HCT116 (cell line): Measurements from ENCODE around the gene CYB5A. TPM values are rescaled to one million over a fixed set of nuclear protein-coding genes. Genes with fewer than 3 reads are reported as not detected.

Source experiments
- ATAC-seq: fragments of 200-7000 bp; cut with Tn5 transposase; 2 replicates; pipeline ENCODE4 v1.9.1; 2020; ENCODE audit warnings: mild to moderate bottlenecking, moderate library complexity
- BruUV-seq: library from RNA; stranded (reverse); fragments of 400-500 nt; replicated peaks from 2 replicates; lab custom pipeline; 2021; lab: Mats Ljungman, UMichigan
- CTCF ChIA-PET: fragments of 300-600 bp; sonication (Branson Sonifier 250); formaldehyde crosslinking; loops from one replicate; lab custom pipeline; 2021; ENCODE audit warnings: antibody characterized with exemption; lab: Charles Lee
- POLR2A ChIA-PET: fragments of 300-600, 350-600 bp; sonication (Branson Sonifier 250); formaldehyde crosslinking; loops from one replicate; lab custom pipeline; 2021; ENCODE audit warnings: antibody characterized with exemption; lab: Charles Lee
- RAD21 ChIA-PET, 2 experiments: fragments of 300-600 bp; sonication (Branson Sonifier 250); formaldehyde crosslinking; loops; one replicate each; lab custom pipeline; 2023; ENCODE audit warnings: low total read pairs in 2 of 2; ENCODE audit not compliant: uncharacterized antibody in 2 of 2, unreplicated experiment in 2 of 2, low non-redundant PET in 1 of 2; lab: Charles Lee
- DNase-seq: peaks from one replicate; pipeline ENCODE4 v3.0.0-alpha.2; 2010; ENCODE audit warnings: low read depth, low spot score
- H2AFZ ChIP-seq: fragments of 200-600 bp; shearing (Covaris generic), sonication (generic); 2 replicates; pipeline ENCODE4 v1.6.1; 2017; ENCODE audit warnings: low read depth, mixed run types, mixed read lengths, antibody characterized with exemption, low read length; ENCODE audit not compliant: poor library complexity, severe bottlenecking
- H3K27ac ChIP-seq: 2 replicates; pipeline ENCODE4 v1.5.1; 2012; ENCODE audit warnings: low read depth, low read length
- H3K27me3 ChIP-seq: fragments of 200-600 bp; sonication (generic); 2 replicates; pipeline ENCODE4 v1.6.1; 2016; ENCODE audit warnings: mixed run types, low read length, mixed read lengths; ENCODE audit not compliant: insufficient read depth
- H3K36me3 ChIP-seq, 2 experiments: fragments of 200-500 bp in 1 of 2; fragments of 200-600 bp in 1 of 2; sonication (Bioruptor generic) in 1 of 2; sonication (generic) in 1 of 2; 2 replicates each; pipeline versions ENCODE4 v1.5.1 to v1.6.1; 2014 to 2016; ENCODE audit warnings: low read length in 2 of 2, inconsistent platforms in 1 of 2, mixed read lengths in 1 of 2, mixed run types in 1 of 2; ENCODE audit not compliant: insufficient read depth in 2 of 2, control insufficient read depth in 1 of 2
- H3K4me1 ChIP-seq, 2 experiments: fragments of 200-600 bp in 1 of 2; sonication (generic) in 1 of 2; 2 replicates each; pipeline versions ENCODE4 v1.5.1 to v1.6.1; 2012 to 2017; ENCODE audit warnings: low read length in 2 of 2, inconsistent platforms in 1 of 2, mild to moderate bottlenecking in 1 of 2, mixed read lengths in 1 of 2, mixed run types in 1 of 2, moderate library complexity in 1 of 2; ENCODE audit not compliant: insufficient read depth in 2 of 2, control insufficient read depth in 1 of 2
- H3K4me2 ChIP-seq: fragments of 200-600 bp; sonication (generic); 2 replicates; pipeline ENCODE4 v1.6.1; 2017; ENCODE audit warnings: mixed run types, low read length, mixed read lengths
- H3K4me3 ChIP-seq, 2 experiments: fragments of 200-600 bp in 1 of 2; sonication (generic) in 1 of 2; replicated peaks in 1 of 2; 2 replicates each; pipeline ENCODE4 v1.5.1; 2011 to 2016; ENCODE audit warnings: low read length in 2 of 2, control low read depth in 1 of 2, low read depth in 1 of 2, mild to moderate bottlenecking in 1 of 2, mixed read lengths in 1 of 2, mixed run types in 1 of 2
- H3K79me2 ChIP-seq: fragments of 200-600 bp; sonication (generic); 2 replicates; pipeline ENCODE4 v1.6.1; 2017; ENCODE audit warnings: mild to moderate bottlenecking, mixed run types, low read length, moderate library complexity, mixed read lengths; ENCODE audit not compliant: insufficient read depth
- H3K9ac ChIP-seq: fragments of 200-600 bp; sonication (generic); 2 replicates; pipeline ENCODE4 v1.6.1; 2016; ENCODE audit warnings: low read length, mixed read lengths
- H3K9me2 ChIP-seq: fragments of 200-600 bp; sonication (generic), shearing (Covaris generic); 2 replicates; pipeline ENCODE4 v1.6.1; 2017; ENCODE audit warnings: mixed run types, mild to moderate bottlenecking, moderate library complexity; ENCODE audit not compliant: insufficient read depth
- H3K9me3 ChIP-seq, 2 experiments: fragments of 200-500 bp in 1 of 2; fragments of 200-600 bp in 1 of 2; sonication (Bioruptor generic) in 1 of 2; sonication (generic) in 1 of 2; 2 replicates each; pipeline ENCODE4 v1.6.1; 2014 to 2017; ENCODE audit warnings: low read length in 2 of 2, mixed read lengths in 2 of 2, inconsistent platforms in 1 of 2, low read depth in 1 of 2, mild to moderate bottlenecking in 1 of 2, mixed run types in 1 of 2, moderate library complexity in 1 of 2; ENCODE audit not compliant: control insufficient read depth in 1 of 2, insufficient read depth in 1 of 2
- H4K20me1 ChIP-seq: fragments of 200-600 bp; sonication (generic), shearing (Covaris generic); 2 replicates; pipeline ENCODE4 v1.6.1; 2017; ENCODE audit warnings: mixed run types, mild to moderate bottlenecking, moderate library complexity; ENCODE audit not compliant: insufficient read depth
- CBX3 ChIP-seq: IDR thresholded peaks from 2 replicates; pipeline ENCODE4 v1.6.1; 2012; ENCODE audit warnings: low read depth
- CEBPB ChIP-seq: IDR thresholded peaks from 2 replicates; pipeline ENCODE4 v1.6.1; 2012; ENCODE audit warnings: low read depth
- CTCF ChIP-seq, 3 experiments: fragments of 200-600 bp in 1 of 3; sonication (generic) in 1 of 3; IDR thresholded peaks in 2 of 3; conservative IDR thresholded peaks in 1 of 3; 2 replicates each; pipeline ENCODE4 v1.5.1; 2012 to 2017; ENCODE audit warnings: low read depth in 2 of 3, low read length in 2 of 3, antibody characterized with exemption in 1 of 3, borderline replicate concordance in 1 of 3, control low read depth in 1 of 3, mild to moderate bottlenecking in 1 of 3, mixed read lengths in 1 of 3, mixed run types in 1 of 3, moderate library complexity in 1 of 3; ENCODE audit not compliant: insufficient read depth in 1 of 3
- EGR1 ChIP-seq: IDR thresholded peaks from 2 replicates; pipeline ENCODE4 v1.6.1; 2012; ENCODE audit warnings: low read depth
- EZH2 ChIP-seq: fragments of 200-600 bp; sonication (generic); IDR thresholded peaks from 2 replicates; pipeline ENCODE4 v1.6.1; 2017; ENCODE audit warnings: antibody characterized with exemption, mixed run types
- EZH2phosphoT487 ChIP-seq: fragments of 200-600 bp; IDR thresholded peaks from 2 replicates; pipeline ENCODE4 v1.6.1; 2018; ENCODE audit warnings: antibody characterized with exemption, borderline replicate concordance
- JUND ChIP-seq: IDR thresholded peaks from 2 replicates; pipeline ENCODE4 v1.6.1; 2012
- RAD21 ChIP-seq: IDR thresholded peaks from 2 replicates; pipeline ENCODE4 v1.6.1; 2012; ENCODE audit warnings: low read depth, mild to moderate bottlenecking
- SP1 ChIP-seq: IDR thresholded peaks from 2 replicates; pipeline ENCODE4 v1.6.1; 2012; ENCODE audit warnings: low read depth
- TCF7L2 ChIP-seq: IDR thresholded peaks from 2 replicates; pipeline ENCODE4 v1.7.0; 2011; ENCODE audit warnings: borderline replicate concordance, inconsistent platforms; ENCODE audit not compliant: insufficient read depth, insufficient read length; ENCODE audit errors: extremely low read depth
- YY1 ChIP-seq: IDR thresholded peaks from 2 replicates; pipeline ENCODE4 v1.6.1; 2011; ENCODE audit warnings: low read length, low read depth, moderate library complexity, mild to moderate bottlenecking; ENCODE audit not compliant: insufficient replicate concordance; ENCODE audit errors: extremely low read depth
- ZFX ChIP-seq: fragments of 450-650 bp; IDR thresholded peaks from 2 replicates; pipeline ENCODE4 v1.6.1; 2017
- intact Hi-C: fragments of 100-400 bp; cut with micrococcal nuclease; formaldehyde crosslinking; loops from 2 replicates; pipeline ENCODE4 v1.10.0; 2022
- total RNA-seq: library from RNA; stranded (reverse); gene quantifications from one replicate; pipeline ENCODE4 v1.2.1, GENCODE V29; 2021; ENCODE audit not compliant: unreplicated experiment
- TF ChIP-seq, protein P1 (sequence below): IDR thresholded peaks from 2 replicates; pipeline ENCODE4 v1.6.1; 2011; ENCODE audit warnings: mild to moderate bottlenecking, low read length, moderate library complexity; ENCODE audit not compliant: insufficient replicate concordance; ENCODE audit errors: extremely low read depth
- TF ChIP-seq, protein P2 (sequence below): IDR thresholded peaks from 2 replicates; pipeline ENCODE4 v1.6.1; 2012; ENCODE audit warnings: low read depth

CYB5A gene
- total RNA-seq, 1 experiment from 2014 or later: 37.7 TPM

DNA sequence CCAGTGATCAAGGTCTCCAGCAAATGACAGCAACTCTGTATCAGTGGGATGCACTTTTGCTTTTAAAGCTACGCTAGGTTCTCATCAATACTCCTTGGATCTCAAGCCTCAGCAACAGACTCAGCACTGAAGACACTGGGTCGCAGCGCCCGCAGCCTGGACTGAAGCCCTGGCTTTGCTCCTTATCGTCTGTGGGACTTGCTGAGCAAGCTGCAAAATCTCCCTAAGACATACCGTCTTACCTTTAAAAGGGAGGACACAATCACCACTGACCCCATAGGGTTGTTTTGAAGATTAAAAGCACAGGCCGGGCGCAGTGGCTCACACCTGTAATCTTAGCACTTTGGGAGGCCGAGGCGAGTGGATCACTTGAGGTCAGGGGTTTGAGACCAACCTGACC lies 8.1 kb downstream of the CYB5A start:
- no TSS peak for BruUV-seq
- TF ChIP-seq, protein P1, sequence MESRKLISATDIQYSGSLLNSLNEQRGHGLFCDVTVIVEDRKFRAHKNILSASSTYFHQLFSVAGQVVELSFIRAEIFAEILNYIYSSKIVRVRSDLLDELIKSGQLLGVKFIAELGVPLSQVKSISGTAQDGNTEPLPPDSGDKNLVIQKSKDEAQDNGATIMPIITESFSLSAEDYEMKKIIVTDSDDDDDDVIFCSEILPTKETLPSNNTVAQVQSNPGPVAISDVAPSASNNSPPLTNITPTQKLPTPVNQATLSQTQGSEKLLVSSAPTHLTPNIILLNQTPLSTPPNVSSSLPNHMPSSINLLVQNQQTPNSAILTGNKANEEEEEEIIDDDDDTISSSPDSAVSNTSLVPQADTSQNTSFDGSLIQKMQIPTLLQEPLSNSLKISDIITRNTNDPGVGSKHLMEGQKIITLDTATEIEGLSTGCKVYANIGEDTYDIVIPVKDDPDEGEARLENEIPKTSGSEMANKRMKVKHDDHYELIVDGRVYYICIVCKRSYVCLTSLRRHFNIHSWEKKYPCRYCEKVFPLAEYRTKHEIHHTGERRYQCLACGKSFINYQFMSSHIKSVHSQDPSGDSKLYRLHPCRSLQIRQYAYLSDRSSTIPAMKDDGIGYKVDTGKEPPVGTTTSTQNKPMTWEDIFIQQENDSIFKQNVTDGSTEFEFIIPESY: no peak
- TF ChIP-seq CEBPB (no peak), CBX3 (no peak), YY1 (no peak), EGR1 (no peak), RAD21 (no peak), EZH2 (no peak), TCF7L2 (no peak), CTCF (IDR thresholded peaks at IDR 0.05 in 2 of 3, conservative IDR thresholded peaks at IDR 0.05 in 1 of 3; ENCODE audit: borderline replicate concordance in 1 of 3, insufficient read depth in 1 of 3, low read depth in 2 of 3, low read length in 2 of 3) (no peak), ZFX (no peak), JUND (no peak), SP1 (no peak), EZH2phosphoT487 (no peak)
- TF ChIP-seq, protein P2, sequence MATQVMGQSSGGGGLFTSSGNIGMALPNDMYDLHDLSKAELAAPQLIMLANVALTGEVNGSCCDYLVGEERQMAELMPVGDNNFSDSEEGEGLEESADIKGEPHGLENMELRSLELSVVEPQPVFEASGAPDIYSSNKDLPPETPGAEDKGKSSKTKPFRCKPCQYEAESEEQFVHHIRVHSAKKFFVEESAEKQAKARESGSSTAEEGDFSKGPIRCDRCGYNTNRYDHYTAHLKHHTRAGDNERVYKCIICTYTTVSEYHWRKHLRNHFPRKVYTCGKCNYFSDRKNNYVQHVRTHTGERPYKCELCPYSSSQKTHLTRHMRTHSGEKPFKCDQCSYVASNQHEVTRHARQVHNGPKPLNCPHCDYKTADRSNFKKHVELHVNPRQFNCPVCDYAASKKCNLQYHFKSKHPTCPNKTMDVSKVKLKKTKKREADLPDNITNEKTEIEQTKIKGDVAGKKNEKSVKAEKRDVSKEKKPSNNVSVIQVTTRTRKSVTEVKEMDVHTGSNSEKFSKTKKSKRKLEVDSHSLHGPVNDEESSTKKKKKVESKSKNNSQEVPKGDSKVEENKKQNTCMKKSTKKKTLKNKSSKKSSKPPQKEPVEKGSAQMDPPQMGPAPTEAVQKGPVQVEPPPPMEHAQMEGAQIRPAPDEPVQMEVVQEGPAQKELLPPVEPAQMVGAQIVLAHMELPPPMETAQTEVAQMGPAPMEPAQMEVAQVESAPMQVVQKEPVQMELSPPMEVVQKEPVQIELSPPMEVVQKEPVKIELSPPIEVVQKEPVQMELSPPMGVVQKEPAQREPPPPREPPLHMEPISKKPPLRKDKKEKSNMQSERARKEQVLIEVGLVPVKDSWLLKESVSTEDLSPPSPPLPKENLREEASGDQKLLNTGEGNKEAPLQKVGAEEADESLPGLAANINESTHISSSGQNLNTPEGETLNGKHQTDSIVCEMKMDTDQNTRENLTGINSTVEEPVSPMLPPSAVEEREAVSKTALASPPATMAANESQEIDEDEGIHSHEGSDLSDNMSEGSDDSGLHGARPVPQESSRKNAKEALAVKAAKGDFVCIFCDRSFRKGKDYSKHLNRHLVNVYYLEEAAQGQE: no peak
- peaks cover 4 to 6% of the 10 kb centered on the region in 2 experiments; a peak in 2 of 4 replicates for H3K4me1 ChIP-seq
- DNase-seq (no peak), ATAC-seq (no peak)
- intact Hi-C loops: no loop called here
- H3K9me2 ChIP-seq: no peaks in the 10 kb centered on the region
- no peaks in the 10 kb centered on the region; a peak in 1 of 4 replicates for H3K36me3 ChIP-seq
- RAD21 ChIA-PET: no interaction called here
- H3K9ac ChIP-seq: no peak overlapping the region
- CTCF ChIA-PET: no interaction called here
- H3K79me2 ChIP-seq: no peaks in the 10 kb centered on the region
- H2AFZ ChIP-seq: no peak overlapping the region
- no peaks in the 10 kb centered on the region for H4K20me1 ChIP-seq
- no peak overlapping the region for H3K27ac ChIP-seq
- no peak overlapping the region for H3K4me3 ChIP-seq
- no peak overlapping the region for H3K4me2 ChIP-seq
- no peaks in the 10 kb centered on the region for H3K9me3 ChIP-seq
- H3K27me3 ChIP-seq: no peaks in the 10 kb centered on the region
- POLR2A ChIA-PET: no interaction called here
